NT2/D1 (cell line): ENCODE measurements around the gene PTGDS.

Experiments used
- DNase-seq: peaks from one replicate; pipeline ENCODE4 v3.0.0-alpha.2; 2011; ENCODE audit warnings: low read depth, low spot score
- H3K27me3 ChIP-seq: 2 replicates; pipeline ENCODE4 v1.6.0; 2011; ENCODE audit warnings: mild to moderate bottlenecking; ENCODE audit not compliant: insufficient read length, insufficient read depth
- H3K36me3 ChIP-seq: 2 replicates; pipeline ENCODE4 v1.6.1; 2011; ENCODE audit warnings: mild to moderate bottlenecking, low read length, mixed read lengths; ENCODE audit not compliant: insufficient read depth, insufficient read length
- H3K4me1 ChIP-seq: 2 replicates; pipeline ENCODE4 v1.5.1; 2011; ENCODE audit not compliant: insufficient read depth, insufficient read length
- H3K4me3 ChIP-seq: 2 replicates; pipeline ENCODE4 v1.5.1; 2011; ENCODE audit warnings: low read depth; ENCODE audit not compliant: insufficient read length
- H3K9ac ChIP-seq: 2 replicates; pipeline ENCODE4 v1.6.0; 2011; ENCODE audit warnings: low read depth; ENCODE audit not compliant: insufficient read length
- H3K9me3 ChIP-seq: 2 replicates; pipeline ENCODE4 v1.5.1; 2011; ENCODE audit warnings: mild to moderate bottlenecking, low read length; ENCODE audit not compliant: insufficient read depth
- SUZ12 ChIP-seq: IDR thresholded peaks from 2 replicates; pipeline ENCODE4 v1.6.1; 2011; ENCODE audit not compliant: insufficient read length, insufficient read depth; ENCODE audit errors: extremely low read depth
- YY1 ChIP-seq: IDR thresholded peaks from 2 replicates; pipeline ENCODE4 v1.6.1; 2011; ENCODE audit not compliant: insufficient read length, insufficient read depth
- ZNF274 ChIP-seq: IDR thresholded peaks from 2 replicates; pipeline ENCODE4 v1.6.1; 2011; ENCODE audit warnings: mild to moderate bottlenecking, low read depth, low read length

Gene PTGDS

DNA sequence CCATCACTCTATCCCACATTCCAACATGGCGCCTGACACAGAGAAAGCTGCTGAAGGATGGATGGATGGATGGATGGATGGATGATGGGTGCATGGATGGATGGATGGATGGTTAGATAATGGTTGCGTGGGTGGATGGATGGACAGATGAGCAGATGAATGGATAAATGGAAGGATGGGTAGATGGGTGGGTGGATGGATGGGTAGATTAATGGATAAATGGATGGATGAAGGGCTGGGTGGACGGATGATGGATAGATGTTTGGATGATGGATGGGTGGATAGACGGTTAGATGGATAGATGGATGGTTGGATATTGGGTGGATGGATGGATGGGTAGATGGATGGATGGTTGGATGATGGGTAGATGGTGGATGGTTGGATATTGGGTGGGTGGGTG lies 20.7 kb upstream of the PTGDS start:
- TF ChIP-seq YY1 (no peak), ZNF274 (no peak), SUZ12 (no peak)
- no peaks in the 10 kb centered on the region for H3K36me3 ChIP-seq
- H3K27me3 ChIP-seq = peaks cover 10% of the 10 kb centered on the region
- no peaks in the 10 kb centered on the region for H3K9me3 ChIP-seq
- DNase-seq = no peak
- H3K4me1 ChIP-seq = peaks cover 15% of the 10 kb centered on the region
- H3K9ac ChIP-seq = no peak overlapping the region
- no peak overlapping the region for H3K4me3 ChIP-seq

DNA sequence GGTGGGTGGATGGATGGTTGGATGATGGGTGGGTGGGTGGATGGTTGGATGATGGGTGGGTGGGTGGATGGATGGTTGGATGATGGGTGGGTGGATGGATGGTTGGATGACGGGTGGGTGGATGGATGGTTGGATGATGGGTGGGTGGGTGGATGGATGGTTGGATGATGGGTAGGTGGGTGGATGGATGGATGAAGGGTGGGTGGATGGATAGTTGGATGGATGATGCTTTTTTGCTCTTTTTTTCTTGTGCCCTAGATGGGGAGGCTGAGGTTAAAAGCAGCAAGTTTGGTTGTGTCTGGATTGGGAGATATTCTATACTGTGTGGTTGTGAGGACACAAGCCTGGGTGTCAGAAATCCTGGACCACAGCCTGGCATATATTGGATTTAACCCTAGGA lies 19.8 kb upstream of the PTGDS start:
- no peaks in the 10 kb centered on the region for H3K36me3 ChIP-seq
- H3K27me3 ChIP-seq = peaks cover 10% of the 10 kb centered on the region
- H3K4me1 ChIP-seq = peaks cover 13% of the 10 kb centered on the region
- no peak for DNase-seq
- no peak overlapping the region for H3K9ac ChIP-seq
- TF ChIP-seq ZNF274 (no peak), YY1 (no peak), SUZ12 (no peak)
- H3K4me3 ChIP-seq = no peak overlapping the region
- H3K9me3 ChIP-seq = no peaks in the 10 kb centered on the region

DNA sequence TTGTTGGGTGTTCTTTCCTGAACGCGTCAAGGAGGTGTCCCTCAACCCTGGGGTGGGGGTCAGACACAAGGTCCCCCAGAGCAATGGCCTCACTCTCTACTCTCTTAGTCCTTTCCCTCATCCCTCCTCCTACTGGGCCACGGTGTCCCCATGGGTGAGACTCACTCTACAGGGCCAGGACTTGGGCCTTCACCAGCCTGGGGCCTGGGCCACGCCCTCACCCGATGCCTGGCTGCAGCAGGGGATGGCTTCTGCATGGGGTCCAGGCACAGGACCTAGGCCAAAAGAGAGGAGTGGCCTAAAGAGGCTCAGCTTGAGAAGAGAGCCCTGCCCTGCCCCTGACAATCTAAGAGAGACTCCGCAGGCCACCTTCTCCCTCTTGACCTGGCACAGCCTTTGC lies 19.4 kb upstream of the PTGDS start:
- no peak for TF ChIP-seq YY1
- no peak for TF ChIP-seq ZNF274
- TF ChIP-seq SUZ12 = no peak
- DNase-seq = no peak
- Histone ChIP-seq H3K9me3 (no peaks in the 10 kb centered on the region), H3K27me3 (peaks cover 10% of the 10 kb centered on the region), H3K4me1 (peaks cover 13% of the 10 kb centered on the region), H3K9ac (no peak overlapping the region), H3K36me3 (no peaks in the 10 kb centered on the region), H3K4me3 (no peak overlapping the region)

DNA sequence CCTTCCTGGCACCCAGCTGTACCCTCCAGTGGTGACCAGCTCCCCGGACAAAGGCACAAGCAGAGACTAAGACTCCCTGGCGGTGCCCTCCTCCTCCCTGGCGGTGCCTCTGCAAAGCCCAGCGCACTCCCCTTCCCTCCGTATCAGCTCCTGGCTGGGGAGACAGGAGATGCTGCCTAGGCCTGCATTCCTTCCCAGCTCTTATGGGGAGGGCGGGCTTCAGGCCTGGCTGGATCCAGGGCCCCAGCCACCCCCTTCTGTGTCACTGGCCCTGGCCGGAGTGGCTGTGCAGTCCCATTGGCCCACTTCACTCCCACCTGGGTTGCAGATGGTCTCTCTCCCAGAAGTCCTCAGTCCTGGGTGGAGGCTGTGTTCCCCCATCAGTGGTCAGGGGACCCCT lies 18.8 kb upstream of the PTGDS start:
- Histone ChIP-seq H3K36me3 (no peaks in the 10 kb centered on the region), H3K27me3 (peaks cover 10% of the 10 kb centered on the region), H3K9me3 (no peaks in the 10 kb centered on the region), H3K4me1 (peaks cover 15% of the 10 kb centered on the region), H3K4me3 (no peak overlapping the region), H3K9ac (no peak overlapping the region)
- no peak for DNase-seq
- no peak for TF ChIP-seq YY1
- no peak for TF ChIP-seq SUZ12
- no peak for TF ChIP-seq ZNF274

DNA sequence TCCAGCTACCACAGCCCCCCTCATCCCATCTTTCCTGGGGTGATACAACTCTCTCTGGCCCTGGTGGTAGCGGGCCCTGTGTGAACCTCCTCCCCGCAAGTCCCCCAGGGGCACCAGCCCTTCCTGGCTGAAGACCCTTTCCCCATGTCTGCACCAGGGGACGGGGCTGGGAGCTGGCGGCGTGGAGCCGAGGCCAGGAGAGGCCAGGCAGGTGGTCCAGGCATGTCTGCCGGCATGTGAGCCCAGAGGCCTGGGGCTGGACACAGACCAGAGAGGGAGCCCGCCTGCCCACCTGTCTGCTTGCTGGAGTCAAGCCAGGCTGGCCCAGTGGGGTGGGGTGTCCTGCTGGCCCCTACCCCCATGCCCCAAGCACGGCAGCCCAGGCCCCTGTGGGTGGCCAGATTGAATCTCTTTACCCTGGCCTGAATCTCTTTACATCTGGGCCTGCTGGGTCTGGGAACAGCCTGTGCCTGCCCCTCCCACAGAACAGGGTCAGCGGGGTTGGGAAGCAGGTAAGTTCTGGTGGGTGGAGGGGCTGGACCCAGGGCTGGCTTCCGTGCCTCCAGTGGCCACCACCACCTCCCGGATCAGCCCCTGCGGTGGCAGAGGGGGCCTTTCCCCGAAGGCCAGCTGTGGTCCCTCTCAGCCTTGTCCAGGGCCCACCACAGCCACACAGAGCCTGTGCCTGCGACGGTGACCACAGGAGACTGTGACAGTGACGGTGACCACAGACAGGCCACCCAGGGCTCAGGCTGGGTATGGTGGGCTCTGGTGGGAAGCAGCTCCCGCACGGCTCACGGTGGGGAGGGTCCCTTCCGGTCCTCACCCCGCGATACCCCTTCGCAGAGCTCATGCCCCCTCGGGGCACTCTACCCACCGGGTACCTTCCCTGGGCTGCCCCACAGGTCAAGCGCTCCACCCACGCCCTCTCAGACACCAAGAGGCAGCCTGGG lies 18.1 kb upstream of the PTGDS start:
- peaks cover 10% of the 10 kb centered on the region for H3K27me3 ChIP-seq

DNA sequence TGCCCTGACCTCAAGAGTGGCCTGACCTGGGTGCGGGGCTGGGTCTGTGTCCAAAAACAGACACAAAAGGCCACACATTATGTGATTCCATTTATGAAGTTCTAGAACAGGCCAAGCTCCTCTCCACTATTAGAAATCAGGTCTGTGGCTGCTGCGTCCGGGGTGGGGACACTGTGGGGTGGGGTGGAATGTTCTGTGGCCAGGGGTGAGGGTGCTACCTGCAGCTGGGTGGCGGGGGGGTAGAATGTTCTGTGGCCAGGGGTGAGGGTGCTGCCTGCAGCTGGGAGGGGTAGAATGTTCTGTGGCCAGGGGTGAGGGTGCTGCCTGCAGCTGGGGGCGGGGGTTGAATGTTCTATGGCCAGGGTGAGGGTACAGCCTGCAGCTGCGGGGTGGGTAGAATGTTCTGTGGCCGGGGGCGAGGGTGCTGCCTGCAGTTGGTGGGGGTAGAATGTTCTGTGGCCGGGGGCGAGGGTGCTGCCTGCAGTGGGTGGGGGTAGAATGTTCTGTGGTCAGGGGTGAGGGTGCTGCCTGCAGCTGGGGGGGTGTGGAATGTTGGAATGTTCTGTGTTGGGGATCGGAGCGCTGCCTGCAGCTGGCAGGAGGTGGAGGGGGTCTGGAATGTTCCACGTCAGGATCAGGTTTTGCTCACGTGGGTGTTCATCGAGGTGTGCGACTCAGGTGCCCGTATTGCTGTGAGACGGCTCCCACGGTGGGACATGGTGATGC lies 16.9 kb upstream of the PTGDS start:
- peaks cover 9% of the 10 kb centered on the region for H3K27me3 ChIP-seq
- DNase-seq = no peak
- no peak for TF ChIP-seq ZNF274
- no peak for TF ChIP-seq SUZ12
- TF ChIP-seq YY1 = no peak
- H3K4me1 ChIP-seq = peaks cover 22% of the 10 kb centered on the region
- H3K4me3 ChIP-seq = no peak overlapping the region
- no peaks in the 10 kb centered on the region for H3K9me3 ChIP-seq
- no peaks in the 10 kb centered on the region for H3K36me3 ChIP-seq
- H3K9ac ChIP-seq = peak overlapping the region; percentile 5

More for the DNA sequence above, 18.1 kb upstream of the PTGDS start:
- H3K4me1 ChIP-seq = peaks cover 16% of the 10 kb centered on the region
- TF ChIP-seq ZNF274 = no peak
- no peak for TF ChIP-seq YY1
- TF ChIP-seq SUZ12 = no peak
- H3K4me3 ChIP-seq = no peak overlapping the region
- no peaks in the 10 kb centered on the region for H3K36me3 ChIP-seq
- no peaks in the 10 kb centered on the region for H3K9me3 ChIP-seq
- peak overlapping the region; percentile 57 for H3K9ac ChIP-seq
- no peak for DNase-seq

DNA sequence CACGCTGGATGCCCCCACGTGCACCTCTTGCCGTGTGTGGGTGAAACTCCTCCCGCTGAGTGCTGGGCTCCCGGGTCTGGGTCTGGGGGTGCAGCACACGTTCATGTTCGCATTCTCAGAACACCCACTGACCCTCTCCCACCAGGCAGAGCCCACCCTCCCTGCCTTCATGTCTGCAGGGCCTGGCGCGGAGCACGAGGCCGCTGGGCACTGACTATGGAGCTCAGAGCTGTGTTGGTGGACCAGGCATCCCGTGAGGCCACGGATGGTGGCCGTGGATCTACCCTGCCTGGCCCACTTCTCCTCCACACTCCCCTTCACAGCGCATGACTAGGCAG lies 16.4 kb upstream of the PTGDS start:
- H3K9me3 ChIP-seq = no peaks in the 10 kb centered on the region
- no peaks in the 10 kb centered on the region for H3K36me3 ChIP-seq
- TF ChIP-seq SUZ12 = no peak
- no peak for TF ChIP-seq ZNF274
- no peak for TF ChIP-seq YY1
- H3K9ac ChIP-seq = peak overlapping the region; percentile 50
- DNase-seq = no peak
- H3K4me1 ChIP-seq = peaks cover 23% of the 10 kb centered on the region
- peaks cover 7% of the 10 kb centered on the region for H3K27me3 ChIP-seq
- no peak overlapping the region for H3K4me3 ChIP-seq
